Measurements from ENCODE around the gene SIGLEC10. TPM values are rescaled to one million over a fixed set of nuclear protein-coding genes. Genes with fewer than 3 reads are reported as not detected.

Gene SIGLEC10
- total and polyA plus RNA-seq, 2 experiments from 2014 or later, result 0.47 TPM; not detected in 1

GRCh38 chr19:51396175-51396574 is 21.3 kb downstream of the SIGLEC10 start:
- Histone ChIP-seq H2AFZ (no peak overlapping the region), H3K4me3 (no peak overlapping the region), H3K4me2 (no peak overlapping the region), H4K20me1 (replicated peaks; ENCODE audit: insufficient read depth) (no peaks in the 10 kb centered on the region), H3F3A (replicated peaks; ENCODE audit: low read depth) (0 out of 2 replicates have a peak, but pooled peaks cover 3% of the 10 kb centered on the region), H3K79me2 (replicated peaks; ENCODE audit: insufficient read depth) (peaks cover 11% of the 10 kb centered on the region; the same call in 1 of the 2 replicates), H3K27me3 (ENCODE audit: insufficient read depth) (no peaks in the 10 kb centered on the region), H3K9me2 (ENCODE audit: insufficient read depth) (no peaks in the 10 kb centered on the region), H3K4me1 (ENCODE audit: insufficient read depth) (0 out of 2 replicates have a peak, but pooled peaks cover 8% of the 10 kb centered on the region), H3K36me3 (ENCODE audit: insufficient read depth) (no peaks in the 10 kb centered on the region), H3K27ac (ENCODE audit: low read depth) (no peak overlapping the region)
- peaks cover 22% of the 10 kb centered on the region for H3K36me3 Mint-ChIP-seq (ENCODE audit: low read depth)
- DNase-seq (ENCODE audit: low spot score) (no peak), ATAC-seq (no peak)
- peak overlapping the region; percentile 94 for H3K4me3 Mint-ChIP-seq
- peaks cover 10% of the 10 kb centered on the region; the same call in 2 of the 3 replicates for H3K9me3 Mint-ChIP-seq
- TF ChIP-seq CTCF (conservative IDR thresholded peaks at IDR 0.05; ENCODE audit: low read depth in 2 of 2), result no peak
- no peak for TF ChIP-seq ZNF331 (CRISPR knock-in tag; IDR thresholded peaks at IDR 0.05; ENCODE audit: low read depth)
- TF ChIP-seq ETS1 (IDR thresholded peaks at IDR 0.05), result no peak
- TF ChIP-seq JUNB (IDR thresholded peaks at IDR 0.05; ENCODE audit: unreplicated experiment), result no peak
- TF ChIP-seq POLR2AphosphoS5 (IDR thresholded peaks at IDR 0.05; ENCODE audit: low read depth), result no peak
- TF ChIP-seq STAT1 (IDR thresholded peaks at IDR 0.05; ENCODE audit: unreplicated experiment), result no peak
- no peak for TF ChIP-seq ZNF114 (CRISPR knock-in tag; IDR thresholded peaks at IDR 0.05)
- no peak for TF ChIP-seq REST (IDR thresholded peaks at IDR 0.05; ENCODE audit: unreplicated experiment)
- no peak for TF ChIP-seq NANOG (IDR thresholded peaks at IDR 0.05; ENCODE audit: borderline replicate concordance)
- no peak for TF ChIP-seq CREB1 (CRISPR knock-in tag; IDR thresholded peaks at IDR 0.05; ENCODE audit: low read depth)
- no peak for TF ChIP-seq EZH2 (IDR thresholded peaks at IDR 0.05; ENCODE audit: low read depth, unreplicated experiment)
- no peak for TF ChIP-seq EZH2phosphoT487 (IDR thresholded peaks at IDR 0.05; ENCODE audit: unreplicated experiment)
- no peak for TF ChIP-seq ZNF462 (CRISPR knock-in tag; IDR thresholded peaks at IDR 0.05)
- H3K4me1 Mint-ChIP-seq, result peaks cover 16% of the 10 kb centered on the region
- peak overlapping the region; percentile 59; the same call in 1 of the 2 replicates for H3K27ac Mint-ChIP-seq
- peaks cover 4% of the 10 kb centered on the region for H3K27me3 Mint-ChIP-seq (ENCODE audit: insufficient read depth, low read depth, poor library complexity)
